ENCODE measurements around the gene RALA. TPM values are rescaled to one million over a fixed set of nuclear protein-coding genes. Genes with fewer than 3 reads are reported as not detected.

The RALA gene
- total and polyA plus RNA-seq, 10 of the 15 experiments (the other 5 are each of a cell fraction or from before 2014, with no cell fraction given): 7.5 to 53.3 (median 23.1) TPM

- Histone ChIP-seq H3K27me3 (replicated peaks in 1 of 2; ENCODE audit: control insufficient read depth in 2 of 2, insufficient read depth in 2 of 2, low read length in 1 of 2) (peaks cover 0 to 8% of the 10 kb centered on the region in 2 experiments; a peak in 1 of 4 replicates), H3K4me1 (ENCODE audit: control insufficient read depth, insufficient read depth, low read length) (no peaks in the 10 kb centered on the region), H3K27ac (ENCODE audit: control insufficient read depth, insufficient read depth) (no peak overlapping the region), H3K36me3 (ENCODE audit: control insufficient read depth in 2 of 2, insufficient read depth in 2 of 2, low read length in 1 of 2) (no peaks in the 10 kb centered on the region), H3K9me3 (replicated peaks; ENCODE audit: control insufficient read depth, insufficient read depth, low read length) (no peaks in the 10 kb centered on the region), H2AFZ (ENCODE audit: control insufficient read depth, low read depth, low read length) (no peak overlapping the region), H3K9ac (ENCODE audit: control insufficient read depth, insufficient read depth, low read length) (no peak overlapping the region), H3K79me2 (ENCODE audit: control insufficient read depth, insufficient read depth, low read length) (no peaks in the 10 kb centered on the region), H3K4me3 (no peak overlapping the region), H3K4me2 (ENCODE audit: control insufficient read depth, insufficient read depth) (no peak overlapping the region), H4K20me1 (ENCODE audit: control insufficient read depth, insufficient read depth) (no peaks in the 10 kb centered on the region)
- POLR2A ChIA-PET: no interaction called here
- SMC1A ChIA-PET (ENCODE audit: uncharacterized antibody, unreplicated experiment): interaction anchor here (0.6 to 1.6 kb wide), 6 partner anchors 10 to 1017 kb away, joined by 3 to 5 read pairs (median 4); no protein-coding TSS in a partner anchor
- 76% methylated on average over 2 of the region's 2 CpGs for WGBS (ENCODE audit: insufficient coverage, insufficient replicate concordance, low lambda C conversion rate, missing lambda C conversion rate)
- intact Hi-C loops (cut with micrococcal nuclease; ENCODE audit: unreplicated experiment): no loop called here
- BruUV-seq (replicated peaks): no TSS peak
- in situ Hi-C loops (cut with MboI): no loop called here
- RAD21 ChIA-PET (ENCODE audit: unreplicated experiment): interaction anchor here (1.5 kb wide), 1 partner anchor 26 kb away, joined by 4 read pairs; no protein-coding TSS in a partner anchor
- CTCF ChIA-PET: interaction anchor here (2.3 kb wide), 1 partner anchor 26 kb away, joined by 8 read pairs; no protein-coding TSS in a partner anchor
- ATAC-seq (peak; percentile 43; the same call in 2 of the 3 replicates), DNase-seq (ENCODE audit: low read depth, low spot score) (no peak), FAIRE-seq (no peak)
- no peak for TF ChIP-seq NR2C2 (IDR thresholded peaks at IDR 0.05; ENCODE audit: borderline replicate concordance, control insufficient read depth, insufficient read length, low read depth)
These were observed 17.0 kb upstream of the RALA start for GRCh38 chr7:39606352-39606751.

GRCh38 chr7:39606941-39607340 is 16.4 kb upstream of the RALA start:
- CTCF ChIA-PET: no interaction called here
- intact Hi-C loops (cut with micrococcal nuclease; ENCODE audit: unreplicated experiment) (no loop called here), in situ Hi-C loops (cut with MboI) (no loop called here)
- TF ChIP-seq IRF4 (IDR thresholded peaks at IDR 0.05; ENCODE audit: low read depth, low read length) (no peak), SUPT20H (IDR thresholded peaks at IDR 0.05; ENCODE audit: borderline replicate concordance, control insufficient read depth, low read depth, low read length) (no peak), REST (IDR thresholded peaks at IDR 0.05; ENCODE audit: low read depth, low read length) (no peak)
- H3K4me2 ChIP-seq (ENCODE audit: control insufficient read depth, insufficient read depth): no peak overlapping the region
- no peak for ATAC-seq
- no peaks in the 10 kb centered on the region for H3K4me1 ChIP-seq (ENCODE audit: control insufficient read depth, insufficient read depth, low read length)
- POLR2A ChIA-PET: no interaction called here
- H3K9ac ChIP-seq (ENCODE audit: control insufficient read depth, insufficient read depth, low read length): no peak overlapping the region
- H3K36me3 ChIP-seq (ENCODE audit: control insufficient read depth in 2 of 2, insufficient read depth in 2 of 2, low read length in 1 of 2): no peaks in the 10 kb centered on the region
- H2AFZ ChIP-seq (ENCODE audit: control insufficient read depth, low read depth, low read length): no peak overlapping the region
- no peak for DNase-seq (ENCODE audit: low read depth, low spot score)
- no peak for FAIRE-seq
- 74% methylated on average over 2 of the region's 2 CpGs for WGBS (ENCODE audit: insufficient coverage, insufficient replicate concordance, low lambda C conversion rate, missing lambda C conversion rate)
- no peak overlapping the region for H3K27ac ChIP-seq (ENCODE audit: control insufficient read depth, insufficient read depth)
- no peak overlapping the region for H3K4me3 ChIP-seq
- SMC1A ChIA-PET (ENCODE audit: uncharacterized antibody, unreplicated experiment): interaction anchor here (1.6 kb wide), 1 partner anchor 141 kb away, joined by 4 read pairs; no protein-coding TSS in a partner anchor
- no peaks in the 10 kb centered on the region for H3K79me2 ChIP-seq (ENCODE audit: control insufficient read depth, insufficient read depth, low read length)
- no peaks in the 10 kb centered on the region for H3K9me3 ChIP-seq (replicated peaks; ENCODE audit: control insufficient read depth, insufficient read depth, low read length)
- BruUV-seq (replicated peaks): no TSS peak
- H3K27me3 ChIP-seq (replicated peaks in 1 of 2; ENCODE audit: control insufficient read depth in 2 of 2, insufficient read depth in 2 of 2, low read length in 1 of 2): peaks cover 0 to 8% of the 10 kb centered on the region in 2 experiments; a peak in 1 of 4 replicates
- H4K20me1 ChIP-seq (ENCODE audit: control insufficient read depth, insufficient read depth): no peaks in the 10 kb centered on the region
- RAD21 ChIA-PET (ENCODE audit: unreplicated experiment): no interaction called here
